Omental fat pad (tissue), 4 donors: Measurements from ENCODE around the gene ATP1A2. TPM values are rescaled to one million over a fixed set of nuclear protein-coding genes. Genes with fewer than 3 reads are reported as not detected.

Source experiments
- ATAC-seq: fragments of 150-250 bp; one replicate; pipeline ENCODE4 v1.9.1; 2016; ENCODE audit warnings: mild to moderate bottlenecking, moderate library complexity; ENCODE audit not compliant: low FRiP score
- DNase-seq: peaks from one replicate; pipeline ENCODE4 v3.0.0-alpha.2; 2019; ENCODE audit warnings: low spot score
- CTCF ChIP-seq, 3 donors: fragments of 450-650 bp; IDR thresholded peaks; one replicate each; pipeline ENCODE4 v1.5.1; 2016 to 2017; ENCODE audit warnings: antibody characterized with exemption in 3 of 3, mild to moderate bottlenecking in 3 of 3, moderate library complexity in 2 of 3
- total RNA-seq, 4 donors: library from RNA; depleted of rRNA; stranded (reverse); fragments of >200 nt; gene quantifications; one replicate each; pipeline ENCODE4 v1.1.0, GENCODE V29; 2016

ATP1A2 gene
- total RNA-seq, 4 donors from 2014 or later = 45.5 to 91.1 (median 76.3) TPM

- TF ChIP-seq CTCF (IDR thresholded peaks at IDR 0.05) = no peak
- ATAC-seq = no peak
- no peak for DNase-seq
Measured at GRCh38 chr1:160148121-160148520, 32.6 kb downstream of the ATP1A2 start.

GRCh38 chr1:160149233-160149632, 33.7 kb downstream of the ATP1A2 start:
- TF ChIP-seq CTCF (IDR thresholded peaks at IDR 0.05) = no peak
- DNase-seq = no peak
- ATAC-seq = no peak

GRCh38 chr1:160149716-160150115, 34.2 kb downstream of the ATP1A2 start:
- DNase-seq (no peak), ATAC-seq (peak; percentile 41)
- no peak for TF ChIP-seq CTCF (IDR thresholded peaks at IDR 0.05)

GRCh38 chr1:160151303-160151702, 35.7 kb downstream of the ATP1A2 start, which contains the start of gene ATP1A4:
Gene ATP1A4 (plus strand): TSS chr1:160151603. CDS start chr1:160152041, 438 bp downstream.
- ATAC-seq (no peak), DNase-seq (no peak)
- TF ChIP-seq CTCF (IDR thresholded peaks at IDR 0.05) = no peak

- DNase-seq (no peak), ATAC-seq (no peak)
- TF ChIP-seq CTCF (IDR thresholded peaks at IDR 0.05) = no peak
Measured at GRCh38 chr1:160154790-160155189, 39.2 kb downstream of the ATP1A2 start.

GRCh38 chr1:160156361-160156760, 40.8 kb downstream of the ATP1A2 start:
- TF ChIP-seq CTCF (IDR thresholded peaks at IDR 0.05) = no peak
- ATAC-seq (no peak), DNase-seq (no peak)

- ATAC-seq (no peak), DNase-seq (no peak)
Measured at GRCh38 chr1:160157174-160157573, 41.6 kb downstream of the ATP1A2 start.

More at GRCh38 chr1:160157174-160157573, 41.6 kb downstream of the ATP1A2 start:
- no peak for TF ChIP-seq CTCF (IDR thresholded peaks at IDR 0.05)
